ENCODE results near the gene ZBTB40.

- TF ChIP-seq ZBTB21 (CRISPR knock-in tag; IDR thresholded peaks at IDR 0.05; ENCODE audit: borderline replicate concordance), result no peak
- TF ChIP-seq CTCF (IDR thresholded peaks at IDR 0.05), result no peak
- TF ChIP-seq FOXK1 (CRISPR knock-in tag; IDR thresholded peaks at IDR 0.05), result no peak
- TF ChIP-seq NR3C1 (CRISPR knock-in tag; conservative IDR thresholded peaks at IDR 0.05; ENCODE audit: low read depth), result no peak
- TF ChIP-seq GABPB1 (CRISPR knock-in tag; IDR thresholded peaks at IDR 0.05), result no peak
- no peak for TF ChIP-seq IRF2 (CRISPR knock-in tag; IDR thresholded peaks at IDR 0.05; ENCODE audit: borderline replicate concordance, low read depth)
- no peak for TF ChIP-seq NFYB (CRISPR knock-in tag; conservative IDR thresholded peaks at IDR 0.05; ENCODE audit: low read depth)
- TF ChIP-seq FOXP4 (CRISPR knock-in tag; IDR thresholded peaks at IDR 0.05), result no peak
- TF ChIP-seq USF1 (CRISPR knock-in tag; IDR thresholded peaks at IDR 0.05), result no peak
- TF ChIP-seq CREB1 (CRISPR knock-in tag; IDR thresholded peaks at IDR 0.05), result no peak
- TF ChIP-seq RELA (CRISPR knock-in tag; IDR thresholded peaks at IDR 0.05; ENCODE audit: borderline replicate concordance), result no peak
- no peak for TF ChIP-seq MAX (CRISPR knock-in tag; IDR thresholded peaks at IDR 0.05)
- TF ChIP-seq ATF3 (CRISPR knock-in tag; conservative IDR thresholded peaks at IDR 0.05), result no peak
These were observed 31.5 kb downstream of the ZBTB40 start for GRCh38 chr1:22483121-22483520.
